Neural progenitor cell (in vitro differentiated cells): Measurements from ENCODE around the gene MGST3. TPM values are rescaled to one million over a fixed set of nuclear protein-coding genes. Genes with fewer than 3 reads are reported as not detected.

Experiments
- DNase-seq: peaks from one replicate; pipeline ENCODE4 v3.0.0-alpha.2; 2016; ENCODE audit warnings: low spot score
- H2AFZ ChIP-seq: fragments of 200-600 bp; sonication (generic); replicated peaks from 2 replicates; pipeline ENCODE4 v1.6.1; 2016; ENCODE audit warnings: antibody characterized with exemption
- H3F3A ChIP-seq: fragments of 200-600 bp; sonication (generic); 2 replicates; pipeline ENCODE4 v1.6.1; 2016; ENCODE audit warnings: antibody characterized with exemption, low read depth
- H3K27ac ChIP-seq: fragments of 200-600 bp; sonication (generic); 2 replicates; pipeline ENCODE4 v1.5.1; 2016; ENCODE audit warnings: mild to moderate bottlenecking
- H3K27me3 ChIP-seq: fragments of 200-600 bp; sonication (generic); 2 replicates; pipeline ENCODE4 v1.6.1; 2016; ENCODE audit warnings: mild to moderate bottlenecking, moderate library complexity
- H3K36me3 ChIP-seq: fragments of 200-600 bp; sonication (generic); 2 replicates; pipeline ENCODE4 v1.5.1; 2016
- H3K4me1 ChIP-seq: fragments of 200-600 bp; sonication (generic); 2 replicates; pipeline ENCODE4 v1.6.1; 2016; ENCODE audit warnings: mixed run types
- H3K4me2 ChIP-seq: fragments of 200-600 bp; sonication (generic); 2 replicates; pipeline ENCODE4 v1.6.1; 2016
- H3K4me3 ChIP-seq: fragments of 200-600 bp; sonication (generic); 2 replicates; pipeline ENCODE4 v1.5.1; 2016
- H3K79me2 ChIP-seq: fragments of 200-600 bp; sonication (generic); 2 replicates; pipeline ENCODE4 v1.6.1; 2016; ENCODE audit warnings: low read depth
- H3K9ac ChIP-seq: fragments of 200-600 bp; sonication (generic); 2 replicates; pipeline ENCODE4 v1.6.1; 2016
- H3K9me3 ChIP-seq: fragments of 200-600 bp; sonication (generic); 2 replicates; pipeline ENCODE4 v1.5.1; 2016; ENCODE audit warnings: low read depth
- H4K20me1 ChIP-seq: fragments of 200-600 bp; sonication (generic); 2 replicates; pipeline ENCODE4 v1.6.1; 2016; ENCODE audit warnings: low read depth
- H3K27ac Mint-ChIP-seq: 3 replicates; pipeline ENCODE4 v1.8.0; 2021; ENCODE audit warnings: mixed read lengths
- H3K27me3 Mint-ChIP-seq: 2 replicates; pipeline ENCODE4 v1.8.0; 2022; ENCODE audit warnings: low read depth, mild to moderate bottlenecking, inconsistent platforms, moderate library complexity, mixed read lengths; ENCODE audit not compliant: insufficient read depth
- H3K36me3 Mint-ChIP-seq: 3 replicates; pipeline ENCODE4 v1.8.0; 2021; ENCODE audit warnings: mixed read lengths
- H3K4me1 Mint-ChIP-seq: 3 replicates; pipeline ENCODE4 v1.8.0; 2021; ENCODE audit warnings: mixed read lengths
- H3K4me3 Mint-ChIP-seq: 3 replicates; pipeline ENCODE4 v1.8.0; 2021; ENCODE audit warnings: mild to moderate bottlenecking, moderate library complexity, mixed read lengths
- H3K9me3 Mint-ChIP-seq: 3 replicates; pipeline ENCODE4 v1.8.0; 2020; ENCODE audit warnings: mixed read lengths
- CTCF ChIP-seq: fragments of 200-600 bp; sonication (generic); IDR thresholded peaks from 2 replicates; pipeline ENCODE4 v1.5.1; 2017; ENCODE audit warnings: antibody characterized with exemption, mild to moderate bottlenecking
- EZH2 ChIP-seq: fragments of 200-600 bp; sonication (generic); IDR thresholded peaks from 2 replicates; pipeline ENCODE4 v1.6.1; 2017; ENCODE audit warnings: antibody characterized with exemption, mild to moderate bottlenecking, moderate library complexity
- EZH2phosphoT487 ChIP-seq: fragments of 200-600 bp; sonication (generic); IDR thresholded peaks from 2 replicates; pipeline ENCODE4 v1.6.1; 2017; ENCODE audit warnings: antibody characterized with exemption
- total RNA-seq: library from RNA; depleted of rRNA; stranded (reverse); fragments of >200 nt; gene quantifications from 2 replicates; pipeline ENCODE4 v1.2.3, GENCODE V29; 2015; ENCODE audit warnings: low replicate concordance

MGST3 gene
- total RNA-seq, 1 donor from 2014 or later: 69.7 TPM

- peak overlapping the region; percentile 87 for H2AFZ ChIP-seq
- H3K27me3 ChIP-seq: peaks cover 16% of the 10 kb centered on the region
- no peaks in the 10 kb centered on the region for H4K20me1 ChIP-seq
- peaks cover 32% of the 10 kb centered on the region for H3K4me1 Mint-ChIP-seq
- peaks cover 15% of the 10 kb centered on the region for H3F3A ChIP-seq
- TF ChIP-seq CTCF (no peak), EZH2phosphoT487 (no peak), EZH2 (no peak)
- H3K27ac Mint-ChIP-seq: peak overlapping the region; percentile 38
- DNase-seq: no peak
- peaks cover 3% of the 10 kb centered on the region for H3K27me3 Mint-ChIP-seq
- peak overlapping the region; percentile 14 for H3K9ac ChIP-seq
- H3K4me1 ChIP-seq: peaks cover 7% of the 10 kb centered on the region
- no peaks in the 10 kb centered on the region for H3K79me2 ChIP-seq
- H3K9me3 ChIP-seq: no peaks in the 10 kb centered on the region
- H3K9me3 Mint-ChIP-seq: no peaks in the 10 kb centered on the region
- H3K4me3 ChIP-seq: peak overlapping the region; percentile 61
- H3K4me2 ChIP-seq: peak overlapping the region; percentile 85
- H3K36me3 ChIP-seq: no peaks in the 10 kb centered on the region
- H3K36me3 Mint-ChIP-seq: no peaks in the 10 kb centered on the region
- H3K4me3 Mint-ChIP-seq: peak overlapping the region; percentile 91
- H3K27ac ChIP-seq: no peak overlapping the region
Observed at GRCh38 chr1:165598676-165599059, 32.4 kb upstream of the MGST3 start.

- Mint-ChIP-seq H3K27ac (no peak overlapping the region), H3K9me3 (no peaks in the 10 kb centered on the region), H3K4me3 (no peak overlapping the region), H3K36me3 (no peaks in the 10 kb centered on the region), H3K4me1 (peaks cover 32% of the 10 kb centered on the region), H3K27me3 (peaks cover 6% of the 10 kb centered on the region)
- Histone ChIP-seq H2AFZ (no peak overlapping the region), H3K27ac (no peak overlapping the region), H3K4me2 (no peak overlapping the region), H3K36me3 (no peaks in the 10 kb centered on the region), H3K4me1 (peaks cover 7% of the 10 kb centered on the region), H3K4me3 (no peak overlapping the region), H3K9ac (no peak overlapping the region), H3K27me3 (no peaks in the 10 kb centered on the region), H4K20me1 (no peaks in the 10 kb centered on the region), H3K9me3 (no peaks in the 10 kb centered on the region), H3F3A (peaks cover 15% of the 10 kb centered on the region), H3K79me2 (no peaks in the 10 kb centered on the region)
- TF ChIP-seq CTCF (no peak), EZH2 (no peak), EZH2phosphoT487 (no peak)
- no peak for DNase-seq
Observed at GRCh38 chr1:165600793-165601192, 30.2 kb upstream of the MGST3 start.

GRCh38 chr1:165603810-165604209 is 27.2 kb upstream of the MGST3 start:
- peaks cover 15% of the 10 kb centered on the region for H3K4me1 Mint-ChIP-seq
- no peaks in the 10 kb centered on the region for H3K9me3 Mint-ChIP-seq
- no peak for DNase-seq

More at GRCh38 chr1:165603810-165604209, 27.2 kb upstream of the MGST3 start:
- Mint-ChIP-seq H3K4me3 (no peak overlapping the region), H3K36me3 (no peaks in the 10 kb centered on the region), H3K27me3 (peaks cover 3% of the 10 kb centered on the region), H3K27ac (no peak overlapping the region)
- Histone ChIP-seq H3K27ac (no peak overlapping the region), H3K4me3 (no peak overlapping the region), H3K4me1 (peaks cover 6% of the 10 kb centered on the region), H3F3A (peaks cover 10% of the 10 kb centered on the region), H3K79me2 (no peaks in the 10 kb centered on the region), H3K9me3 (no peaks in the 10 kb centered on the region), H4K20me1 (no peaks in the 10 kb centered on the region), H3K27me3 (no peaks in the 10 kb centered on the region), H3K36me3 (no peaks in the 10 kb centered on the region), H2AFZ (no peak overlapping the region), H3K4me2 (no peak overlapping the region), H3K9ac (no peak overlapping the region)
- TF ChIP-seq EZH2 (no peak), CTCF (no peak), EZH2phosphoT487 (no peak)
